Measurements from ENCODE around the gene FAM72D. TPM values are rescaled to one million over a fixed set of nuclear protein-coding genes. Genes with fewer than 3 reads are reported as not detected.
"Not testable (repeated sequence)": the region's sequence is repeated elsewhere in the genome, so short reads cannot be mapped to it uniquely, and the experiment has no call there.

FAM72D gene
- total RNA-seq, 1 experiment from 2014 or later, result 5.9 TPM

DNA sequence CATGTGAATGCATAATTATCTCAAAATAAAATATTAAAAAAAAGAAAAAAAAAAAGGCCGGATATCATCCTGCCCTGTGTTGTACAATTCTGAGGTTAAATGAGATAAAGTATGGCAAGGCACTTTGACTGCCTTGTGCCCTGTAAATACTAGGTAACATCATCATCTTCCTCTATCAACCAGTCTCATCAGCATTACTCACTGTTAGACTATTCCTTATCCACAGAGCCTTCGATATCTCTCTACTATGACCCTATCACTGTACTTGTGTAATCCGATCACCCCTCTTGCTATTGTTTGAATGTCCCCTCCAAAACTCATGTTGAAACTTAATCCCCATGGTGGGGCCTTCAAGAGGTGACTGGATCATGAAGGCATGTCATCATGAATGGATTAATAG, 18.9 kb upstream of the FAM72D start:
- H3K4me3 Mint-ChIP-seq (ENCODE audit: unreplicated experiment); H3K9me3 ChIP-seq; CTCF ChIA-PET; H3K36me3 Mint-ChIP-seq (ENCODE audit: insufficient read depth, unreplicated experiment); H3K4me1 Mint-ChIP-seq (ENCODE audit: low read depth, unreplicated experiment); H3K36me3 ChIP-seq (ENCODE audit: control insufficient read depth, insufficient read depth, low read length); H3K27me3 ChIP-seq (replicated peaks; ENCODE audit: control insufficient read depth, insufficient read depth, low read length); H3K27me3 Mint-ChIP-seq (ENCODE audit: insufficient read depth, unreplicated experiment); POLR2A ChIA-PET; H3K4me1 ChIP-seq; H3K4me3 ChIP-seq (ENCODE audit: low read depth, low read length); DNase-seq; intact Hi-C loops (cut with micrococcal nuclease; ENCODE audit: unreplicated experiment); BruUV-seq (replicated peaks); H3K9me3 Mint-ChIP-seq (ENCODE audit: unreplicated experiment); H3K27ac Mint-ChIP-seq (ENCODE audit: unreplicated experiment): not testable (repeated sequence)

DNA sequence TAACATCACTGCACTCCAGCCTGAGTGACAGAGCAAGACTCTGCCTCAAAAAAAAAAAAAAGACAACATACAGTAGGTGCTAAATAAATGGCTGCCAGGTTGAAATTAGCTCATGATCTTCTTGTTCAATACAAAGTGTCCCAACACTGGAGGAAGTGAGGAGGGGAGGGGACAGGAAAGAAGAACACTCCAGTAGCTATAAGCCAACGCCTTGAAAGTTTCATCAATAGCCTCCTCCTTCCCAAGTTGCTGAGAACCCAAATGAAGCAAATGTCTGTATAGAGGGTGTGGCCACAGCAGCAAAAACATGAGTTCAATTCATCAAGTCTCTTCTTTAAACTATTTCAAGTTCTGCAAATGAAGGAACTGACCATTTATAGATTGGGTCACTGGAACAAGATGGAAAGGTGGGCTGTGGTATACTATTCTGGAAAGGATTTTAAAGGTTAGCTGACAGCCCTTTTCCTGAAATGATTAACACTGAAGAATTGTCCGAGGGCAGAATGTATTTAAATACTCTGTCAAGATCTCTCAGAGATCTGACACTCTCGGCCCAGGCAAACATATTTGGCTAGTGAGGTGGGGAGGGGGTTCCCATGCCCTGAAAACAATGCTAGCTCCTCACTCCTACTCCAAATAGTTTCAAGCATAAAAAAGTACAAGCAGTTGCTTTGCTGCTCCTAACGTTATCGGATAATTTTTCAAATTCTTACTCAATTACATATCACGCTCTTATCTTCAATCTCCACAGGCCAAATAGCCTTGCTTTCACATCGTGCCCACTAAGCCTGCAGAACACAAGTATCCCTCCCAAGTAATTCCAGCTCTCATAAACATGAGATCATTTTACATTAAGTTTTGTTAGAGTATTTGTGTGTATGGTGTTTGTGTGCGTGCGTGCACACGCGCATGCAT, 17.6 kb upstream of the FAM72D start:
- H3K27ac Mint-ChIP-seq (ENCODE audit: unreplicated experiment); BruUV-seq (replicated peaks); DNase-seq; H3K4me1 Mint-ChIP-seq (ENCODE audit: low read depth, unreplicated experiment); H3K36me3 Mint-ChIP-seq (ENCODE audit: insufficient read depth, unreplicated experiment); H3K9me3 ChIP-seq; intact Hi-C loops (cut with micrococcal nuclease; ENCODE audit: unreplicated experiment); H3K36me3 ChIP-seq (ENCODE audit: control insufficient read depth, insufficient read depth, low read length); H3K9me3 Mint-ChIP-seq (ENCODE audit: unreplicated experiment); H3K4me1 ChIP-seq; POLR2A ChIA-PET; H3K4me3 ChIP-seq (ENCODE audit: low read depth, low read length); CTCF ChIA-PET; H3K4me3 Mint-ChIP-seq (ENCODE audit: unreplicated experiment); H3K27me3 ChIP-seq (replicated peaks; ENCODE audit: control insufficient read depth, insufficient read depth, low read length); H3K27me3 Mint-ChIP-seq (ENCODE audit: insufficient read depth, unreplicated experiment): not testable (repeated sequence)

DNA sequence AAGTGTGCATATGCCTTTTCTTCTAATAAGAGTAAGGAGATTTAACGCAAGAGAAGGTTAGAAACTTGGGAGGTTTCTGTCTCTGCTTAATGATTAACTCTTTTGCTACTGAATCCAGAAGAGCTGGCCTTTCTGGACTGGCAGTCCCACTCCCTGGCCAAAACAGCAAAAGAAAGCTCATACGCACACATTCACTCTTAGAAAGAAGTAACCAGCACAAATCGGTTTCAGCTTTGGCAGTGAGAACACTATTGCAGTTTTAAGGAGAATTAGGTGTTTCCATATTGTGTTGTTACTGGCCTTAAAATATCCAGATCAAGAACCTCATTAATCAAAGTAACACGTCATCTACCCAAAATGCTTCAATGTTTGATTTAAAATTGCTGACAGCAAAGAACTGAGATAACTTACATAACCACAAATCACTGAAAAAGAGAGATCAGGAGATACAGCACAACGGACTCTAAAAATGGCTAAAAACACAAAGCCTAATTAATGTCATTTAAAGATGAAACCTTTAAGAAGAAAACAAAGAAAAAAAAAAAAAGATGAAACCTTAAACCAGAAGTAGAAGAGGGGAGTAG, 16.9 kb upstream of the FAM72D start:
- BruUV-seq (replicated peaks); H3K4me3 Mint-ChIP-seq (ENCODE audit: unreplicated experiment); H3K27me3 Mint-ChIP-seq (ENCODE audit: insufficient read depth, unreplicated experiment); H3K4me1 Mint-ChIP-seq (ENCODE audit: low read depth, unreplicated experiment); H3K9me3 Mint-ChIP-seq (ENCODE audit: unreplicated experiment); H3K4me1 ChIP-seq; H3K27me3 ChIP-seq (replicated peaks; ENCODE audit: control insufficient read depth, insufficient read depth, low read length); intact Hi-C loops (cut with micrococcal nuclease; ENCODE audit: unreplicated experiment); H3K27ac Mint-ChIP-seq (ENCODE audit: unreplicated experiment); POLR2A ChIA-PET; DNase-seq; CTCF ChIA-PET; H3K36me3 Mint-ChIP-seq (ENCODE audit: insufficient read depth, unreplicated experiment); H3K4me3 ChIP-seq (ENCODE audit: low read depth, low read length); H3K36me3 ChIP-seq (ENCODE audit: control insufficient read depth, insufficient read depth, low read length); H3K9me3 ChIP-seq: not testable (repeated sequence)

DNA sequence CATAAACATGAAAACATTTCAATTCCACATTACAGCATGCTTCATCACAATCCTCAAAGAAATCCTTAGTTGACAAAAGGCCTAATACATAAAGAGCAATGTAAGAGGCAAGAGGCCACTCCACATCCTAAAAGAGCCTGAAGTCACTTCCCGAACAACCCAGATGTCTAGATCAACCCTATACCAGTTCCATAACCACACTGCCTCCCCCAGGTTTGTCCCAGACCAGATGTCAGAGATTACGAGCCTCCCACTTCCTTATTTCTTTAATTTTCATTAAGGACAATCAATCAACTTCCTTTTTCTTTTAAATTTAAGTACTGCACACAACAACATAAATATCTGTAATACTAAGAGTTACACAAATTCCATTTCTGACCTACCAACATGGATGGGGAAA, 16.0 kb upstream of the FAM72D start:
- CTCF ChIA-PET; BruUV-seq (replicated peaks): not testable (repeated sequence)

DNA sequence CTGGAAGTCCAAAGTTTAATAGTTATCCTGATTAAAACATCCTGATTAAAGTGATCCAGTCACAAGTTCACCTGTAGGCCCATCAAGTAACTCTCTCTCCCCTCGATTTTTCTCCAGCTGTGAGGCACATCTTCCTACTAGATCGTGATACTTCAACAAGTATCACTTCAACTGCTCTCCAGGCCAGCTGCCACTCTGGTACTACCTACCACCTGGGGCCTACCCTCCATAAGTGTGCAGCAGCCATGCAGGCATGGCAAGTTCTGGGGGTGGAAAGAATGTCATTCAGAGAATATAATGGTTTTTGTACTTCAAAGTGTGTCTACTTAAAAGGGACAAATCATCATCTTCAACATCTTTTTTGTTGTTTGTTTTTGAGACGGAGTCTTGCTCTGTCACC, 15.6 kb upstream of the FAM72D start:
- H3K4me1 ChIP-seq; DNase-seq; H3K4me1 Mint-ChIP-seq (ENCODE audit: low read depth, unreplicated experiment); H3K36me3 Mint-ChIP-seq (ENCODE audit: insufficient read depth, unreplicated experiment); POLR2A ChIA-PET; intact Hi-C loops (cut with micrococcal nuclease; ENCODE audit: unreplicated experiment); H3K36me3 ChIP-seq (ENCODE audit: control insufficient read depth, insufficient read depth, low read length); H3K4me3 Mint-ChIP-seq (ENCODE audit: unreplicated experiment); H3K27me3 Mint-ChIP-seq (ENCODE audit: insufficient read depth, unreplicated experiment); BruUV-seq (replicated peaks); H3K9me3 Mint-ChIP-seq (ENCODE audit: unreplicated experiment); H3K4me3 ChIP-seq (ENCODE audit: low read depth, low read length); H3K27ac Mint-ChIP-seq (ENCODE audit: unreplicated experiment); H3K27me3 ChIP-seq (replicated peaks; ENCODE audit: control insufficient read depth, insufficient read depth, low read length); H3K9me3 ChIP-seq; CTCF ChIA-PET: not testable (repeated sequence)

More for the DNA sequence above, 16.0 kb upstream of the FAM72D start:
- DNase-seq; H3K4me3 Mint-ChIP-seq (ENCODE audit: unreplicated experiment); H3K4me1 ChIP-seq; H3K27me3 Mint-ChIP-seq (ENCODE audit: insufficient read depth, unreplicated experiment); H3K9me3 ChIP-seq; H3K36me3 Mint-ChIP-seq (ENCODE audit: insufficient read depth, unreplicated experiment); H3K9me3 Mint-ChIP-seq (ENCODE audit: unreplicated experiment); H3K27ac Mint-ChIP-seq (ENCODE audit: unreplicated experiment); intact Hi-C loops (cut with micrococcal nuclease; ENCODE audit: unreplicated experiment); H3K27me3 ChIP-seq (replicated peaks; ENCODE audit: control insufficient read depth, insufficient read depth, low read length); POLR2A ChIA-PET; H3K36me3 ChIP-seq (ENCODE audit: control insufficient read depth, insufficient read depth, low read length); H3K4me3 ChIP-seq (ENCODE audit: low read depth, low read length); H3K4me1 Mint-ChIP-seq (ENCODE audit: low read depth, unreplicated experiment): not testable (repeated sequence)

DNA sequence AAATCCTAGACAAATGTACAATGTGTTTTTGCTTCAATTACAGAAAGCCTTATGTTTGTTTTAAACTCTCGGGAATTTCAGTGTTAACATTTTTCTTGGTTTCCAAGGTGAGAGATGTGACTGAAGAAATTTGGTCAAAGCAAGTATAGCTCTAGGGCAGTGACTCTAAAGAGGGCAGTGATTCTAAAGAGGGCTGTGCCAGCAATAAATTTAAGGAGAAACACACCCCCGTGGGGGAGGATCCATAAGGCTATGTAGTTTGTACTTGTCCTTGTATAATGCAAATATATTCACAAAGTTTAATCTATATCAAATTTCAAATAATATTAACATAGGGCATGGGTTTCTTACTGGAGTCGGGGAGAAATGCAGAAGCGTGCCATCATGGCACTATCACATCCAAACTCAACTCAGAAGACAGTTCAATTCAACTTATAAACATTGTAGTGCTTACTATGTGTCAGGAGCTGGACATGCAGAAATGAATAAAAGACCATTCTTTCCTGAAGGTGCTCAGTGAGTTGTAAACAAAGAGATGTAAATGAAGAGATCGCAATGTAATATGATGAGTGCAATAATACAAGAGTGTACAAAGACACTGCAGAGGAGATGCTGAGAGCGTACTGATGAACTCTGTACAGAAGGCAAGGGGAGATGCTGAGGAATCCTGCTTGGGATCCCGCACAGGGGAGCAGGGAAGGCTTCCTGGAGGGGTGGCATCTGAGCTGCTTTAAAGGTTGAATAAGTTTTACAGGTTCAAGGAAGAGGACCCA, 13.1 kb upstream of the FAM72D start:
- H3K4me3 ChIP-seq (ENCODE audit: low read depth, low read length); CTCF ChIA-PET; H3K27me3 Mint-ChIP-seq (ENCODE audit: insufficient read depth, unreplicated experiment); DNase-seq; POLR2A ChIA-PET; BruUV-seq (replicated peaks); H3K4me1 Mint-ChIP-seq (ENCODE audit: low read depth, unreplicated experiment); H3K9me3 ChIP-seq; H3K36me3 Mint-ChIP-seq (ENCODE audit: insufficient read depth, unreplicated experiment); H3K9me3 Mint-ChIP-seq (ENCODE audit: unreplicated experiment); H3K27me3 ChIP-seq (replicated peaks; ENCODE audit: control insufficient read depth, insufficient read depth, low read length); H3K36me3 ChIP-seq (ENCODE audit: control insufficient read depth, insufficient read depth, low read length); H3K4me3 Mint-ChIP-seq (ENCODE audit: unreplicated experiment); H3K27ac Mint-ChIP-seq (ENCODE audit: unreplicated experiment); intact Hi-C loops (cut with micrococcal nuclease; ENCODE audit: unreplicated experiment); H3K4me1 ChIP-seq: not testable (repeated sequence)

Data from Caco-2 (cell line).